Stimulated activated CD4-positive, alpha-beta T cell treated with anti-CD3 and anti-CD28 coated beads, TNF-alpha, amount 100 ng/mL, for 48 hours (primary cell): Measurements from ENCODE around the gene WNT1.
A peak's percentile ranks its signal among the peaks of the same experiment; 100 is the strongest.

Experiments
- DNase-seq, 3 donors: peaks; one replicate each; pipeline ENCODE4 v3.0.0-alpha.2; 2020; ENCODE audit warnings: low read depth in 3 of 3

Gene WNT1

GRCh38 chr12:48980953-48981756 lies 3.0 kb downstream of the WNT1 start:
- DNase-seq, result no peak

GRCh38 chr12:48981757-48982157 lies 3.6 kb downstream of the WNT1 start:
- DNase-seq, result no peak

GRCh38 chr12:48982397-48983080 lies 4.4 kb downstream of the WNT1 start:
- no peak for DNase-seq

GRCh38 chr12:48985475-48985897 lies 7.4 kb downstream of the WNT1 start:
- DNase-seq, result no peak

- DNase-seq, result no peak
These were observed 7.8 kb downstream of the WNT1 start for GRCh38 chr12:48985901-48986300.

- no peak for DNase-seq
These were observed 8.7 kb downstream of the WNT1 start for GRCh38 chr12:48986720-48987291.

GRCh38 chr12:48988030-48988649 lies 10.0 kb downstream of the WNT1 start:
- DNase-seq, result peak in 2 of 3 donors; percentile 62 to 73

- no peak for DNase-seq
These were observed 12.4 kb downstream of the WNT1 start for GRCh38 chr12:48990552-48990951.

- DNase-seq, result no peak
These were observed 13.3 kb downstream of the WNT1 start for GRCh38 chr12:48991247-48992050.

GRCh38 chr12:48993787-48994186 lies 15.7 kb downstream of the WNT1 start:
- DNase-seq, result no peak

- DNase-seq, result no peak
These were observed 16.3 kb downstream of the WNT1 start for GRCh38 chr12:48994224-48995085.

GRCh38 chr12:48995086-48995879 lies 17.2 kb downstream of the WNT1 start:
- DNase-seq, result no peak

GRCh38 chr12:48996794-48997718 lies 18.9 kb downstream of the WNT1 start:
- DNase-seq, result no peak

- DNase-seq, result no peak
These were observed 19.8 kb downstream of the WNT1 start for GRCh38 chr12:48997719-48998496.

- DNase-seq, result no peak
These were observed 20.6 kb downstream of the WNT1 start for GRCh38 chr12:48998497-48999353.

- DNase-seq, result no peak
These were observed 21.4 kb downstream of the WNT1 start, which contains the start of gene DDN for GRCh38 chr12:48999371-49000131. DDN (minus strand) TSS chr12:48999375; CDS start chr12:48999287, 88 bp downstream.
